Neural progenitor cell (in vitro differentiated cells): ENCODE data around the gene ZNF511. TPM values are rescaled to one million over a fixed set of nuclear protein-coding genes. Genes with fewer than 3 reads are reported as not detected.

ENCODE experiments used
- DNase-seq: peaks from one replicate; pipeline ENCODE4 v3.0.0-alpha.2; 2016; ENCODE audit warnings: low spot score
- H2AFZ ChIP-seq: fragments of 200-600 bp; sonication (generic); replicated peaks from 2 replicates; pipeline ENCODE4 v1.6.1; 2016; ENCODE audit warnings: antibody characterized with exemption
- H3F3A ChIP-seq: fragments of 200-600 bp; sonication (generic); 2 replicates; pipeline ENCODE4 v1.6.1; 2016; ENCODE audit warnings: antibody characterized with exemption, low read depth
- H3K27ac ChIP-seq: fragments of 200-600 bp; sonication (generic); 2 replicates; pipeline ENCODE4 v1.5.1; 2016; ENCODE audit warnings: mild to moderate bottlenecking
- H3K27me3 ChIP-seq: fragments of 200-600 bp; sonication (generic); 2 replicates; pipeline ENCODE4 v1.6.1; 2016; ENCODE audit warnings: mild to moderate bottlenecking, moderate library complexity
- H3K36me3 ChIP-seq: fragments of 200-600 bp; sonication (generic); 2 replicates; pipeline ENCODE4 v1.5.1; 2016
- H3K4me1 ChIP-seq: fragments of 200-600 bp; sonication (generic); 2 replicates; pipeline ENCODE4 v1.6.1; 2016; ENCODE audit warnings: mixed run types
- H3K4me2 ChIP-seq: fragments of 200-600 bp; sonication (generic); 2 replicates; pipeline ENCODE4 v1.6.1; 2016
- H3K4me3 ChIP-seq: fragments of 200-600 bp; sonication (generic); 2 replicates; pipeline ENCODE4 v1.5.1; 2016
- H3K79me2 ChIP-seq: fragments of 200-600 bp; sonication (generic); 2 replicates; pipeline ENCODE4 v1.6.1; 2016; ENCODE audit warnings: low read depth
- H3K9ac ChIP-seq: fragments of 200-600 bp; sonication (generic); 2 replicates; pipeline ENCODE4 v1.6.1; 2016
- H3K9me3 ChIP-seq: fragments of 200-600 bp; sonication (generic); 2 replicates; pipeline ENCODE4 v1.5.1; 2016; ENCODE audit warnings: low read depth
- H4K20me1 ChIP-seq: fragments of 200-600 bp; sonication (generic); 2 replicates; pipeline ENCODE4 v1.6.1; 2016; ENCODE audit warnings: low read depth
- H3K27ac Mint-ChIP-seq: 3 replicates; pipeline ENCODE4 v1.8.0; 2021; ENCODE audit warnings: mixed read lengths
- H3K27me3 Mint-ChIP-seq: 2 replicates; pipeline ENCODE4 v1.8.0; 2022; ENCODE audit warnings: low read depth, mild to moderate bottlenecking, inconsistent platforms, moderate library complexity, mixed read lengths; ENCODE audit not compliant: insufficient read depth
- H3K36me3 Mint-ChIP-seq: 3 replicates; pipeline ENCODE4 v1.8.0; 2021; ENCODE audit warnings: mixed read lengths
- H3K4me1 Mint-ChIP-seq: 3 replicates; pipeline ENCODE4 v1.8.0; 2021; ENCODE audit warnings: mixed read lengths
- H3K4me3 Mint-ChIP-seq: 3 replicates; pipeline ENCODE4 v1.8.0; 2021; ENCODE audit warnings: mild to moderate bottlenecking, moderate library complexity, mixed read lengths
- H3K9me3 Mint-ChIP-seq: 3 replicates; pipeline ENCODE4 v1.8.0; 2020; ENCODE audit warnings: mixed read lengths
- EZH2 ChIP-seq: fragments of 200-600 bp; sonication (generic); IDR thresholded peaks from 2 replicates; pipeline ENCODE4 v1.6.1; 2017; ENCODE audit warnings: antibody characterized with exemption, mild to moderate bottlenecking, moderate library complexity
- EZH2phosphoT487 ChIP-seq: fragments of 200-600 bp; sonication (generic); IDR thresholded peaks from 2 replicates; pipeline ENCODE4 v1.6.1; 2017; ENCODE audit warnings: antibody characterized with exemption
- total RNA-seq: library from RNA; depleted of rRNA; stranded (reverse); fragments of >200 nt; gene quantifications from 2 replicates; pipeline ENCODE4 v1.2.3, GENCODE V29; 2015; ENCODE audit warnings: low replicate concordance
- TF ChIP-seq, protein P1 (sequence below): fragments of 200-600 bp; sonication (generic); IDR thresholded peaks from 2 replicates; pipeline ENCODE4 v1.5.1; 2017; ENCODE audit warnings: antibody characterized with exemption, mild to moderate bottlenecking

ZNF511 gene
- total RNA-seq, 1 donor from 2014 or later: 44.4 TPM

- H3K27me3 ChIP-seq: peaks cover 22% of the 10 kb centered on the region
- no peaks in the 10 kb centered on the region for H3K36me3 ChIP-seq
- H3K4me1 Mint-ChIP-seq: peaks cover 2% of the 10 kb centered on the region
- no peak overlapping the region for H3K4me3 ChIP-seq
- peaks cover 15% of the 10 kb centered on the region for H3F3A ChIP-seq
- H3K4me2 ChIP-seq: peak overlapping the region; percentile 85
- H3K9me3 ChIP-seq: no peaks in the 10 kb centered on the region
- H3K79me2 ChIP-seq: no peaks in the 10 kb centered on the region
- no peak for DNase-seq
- no peaks in the 10 kb centered on the region for H3K9me3 Mint-ChIP-seq
- no peak overlapping the region for H3K27ac Mint-ChIP-seq
- H3K4me1 ChIP-seq: peaks cover 22% of the 10 kb centered on the region
- H3K36me3 Mint-ChIP-seq: no peaks in the 10 kb centered on the region
- peaks cover 7% of the 10 kb centered on the region for H3K27me3 Mint-ChIP-seq
- no peak overlapping the region for H2AFZ ChIP-seq
- no peak overlapping the region for H3K4me3 Mint-ChIP-seq
- no peak overlapping the region for H3K27ac ChIP-seq
- H4K20me1 ChIP-seq: peaks cover 8% of the 10 kb centered on the region
- H3K9ac ChIP-seq: no peak overlapping the region
- TF ChIP-seq, protein P1, sequence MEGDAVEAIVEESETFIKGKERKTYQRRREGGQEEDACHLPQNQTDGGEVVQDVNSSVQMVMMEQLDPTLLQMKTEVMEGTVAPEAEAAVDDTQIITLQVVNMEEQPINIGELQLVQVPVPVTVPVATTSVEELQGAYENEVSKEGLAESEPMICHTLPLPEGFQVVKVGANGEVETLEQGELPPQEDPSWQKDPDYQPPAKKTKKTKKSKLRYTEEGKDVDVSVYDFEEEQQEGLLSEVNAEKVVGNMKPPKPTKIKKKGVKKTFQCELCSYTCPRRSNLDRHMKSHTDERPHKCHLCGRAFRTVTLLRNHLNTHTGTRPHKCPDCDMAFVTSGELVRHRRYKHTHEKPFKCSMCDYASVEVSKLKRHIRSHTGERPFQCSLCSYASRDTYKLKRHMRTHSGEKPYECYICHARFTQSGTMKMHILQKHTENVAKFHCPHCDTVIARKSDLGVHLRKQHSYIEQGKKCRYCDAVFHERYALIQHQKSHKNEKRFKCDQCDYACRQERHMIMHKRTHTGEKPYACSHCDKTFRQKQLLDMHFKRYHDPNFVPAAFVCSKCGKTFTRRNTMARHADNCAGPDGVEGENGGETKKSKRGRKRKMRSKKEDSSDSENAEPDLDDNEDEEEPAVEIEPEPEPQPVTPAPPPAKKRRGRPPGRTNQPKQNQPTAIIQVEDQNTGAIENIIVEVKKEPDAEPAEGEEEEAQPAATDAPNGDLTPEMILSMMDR: peak; percentile 19
- no peak for TF ChIP-seq EZH2phosphoT487
Observed at GRCh38 chr10:133275684-133276092, 33.0 kb upstream of the ZNF511 start.

GRCh38 chr10:133276100-133276434 lies 32.6 kb upstream of the ZNF511 start:
- Mint-ChIP-seq H3K4me3 (no peak overlapping the region), H3K27ac (no peak overlapping the region), H3K27me3 (peaks cover 7% of the 10 kb centered on the region), H3K9me3 (no peaks in the 10 kb centered on the region), H3K4me1 (peaks cover 2% of the 10 kb centered on the region), H3K36me3 (no peaks in the 10 kb centered on the region)
- H3K27me3 ChIP-seq: peaks cover 22% of the 10 kb centered on the region
- H3K9ac ChIP-seq: no peak overlapping the region
- H3K9me3 ChIP-seq: no peaks in the 10 kb centered on the region
- no peak for TF ChIP-seq EZH2
- no peak for TF ChIP-seq EZH2phosphoT487
- TF ChIP-seq, protein P1: no peak
- peak overlapping the region; percentile 49 for H3K4me3 ChIP-seq
- peaks cover 15% of the 10 kb centered on the region for H3F3A ChIP-seq
- no peaks in the 10 kb centered on the region for H3K79me2 ChIP-seq
- H4K20me1 ChIP-seq: peaks cover 8% of the 10 kb centered on the region
- no peaks in the 10 kb centered on the region for H3K36me3 ChIP-seq
- H3K4me1 ChIP-seq: peaks cover 22% of the 10 kb centered on the region
- H2AFZ ChIP-seq: peak overlapping the region; percentile 73
- H3K27ac ChIP-seq: no peak overlapping the region
- H3K4me2 ChIP-seq: peak overlapping the region; percentile 85
- no peak for DNase-seq

GRCh38 chr10:133276435-133277201 lies 32.1 kb upstream of the ZNF511 start, which contains the start of gene ADAM8:
Gene ADAM8 (minus strand): TSS chr10:133276868. CDS start chr10:133276817, 51 bp downstream.
- Mint-ChIP-seq H3K27me3 (peaks cover 7% of the 10 kb centered on the region), H3K4me1 (peaks cover 2% of the 10 kb centered on the region), H3K4me3 (no peak within 1 kb of the TSS), H3K27ac (no peak within 1 kb of the TSS), H3K36me3 (no peaks in the 10 kb centered on the region), H3K9me3 (no peaks in the 10 kb centered on the region)
- Histone ChIP-seq H3K9ac (no peak within 1 kb of the TSS), H3K9me3 (no peaks in the 10 kb centered on the region), H3K4me2 (peak within 1 kb of the TSS; percentile 85), H3K27ac (no peak within 1 kb of the TSS), H3K79me2 (no peaks in the 10 kb centered on the region), H3K36me3 (no peaks in the 10 kb centered on the region), H4K20me1 (peaks cover 8% of the 10 kb centered on the region), H3F3A (peaks cover 15% of the 10 kb centered on the region), H3K27me3 (peaks cover 22% of the 10 kb centered on the region), H3K4me1 (peaks cover 22% of the 10 kb centered on the region), H3K4me3 (peak within 1 kb of the TSS; percentile 49), H2AFZ (peak within 1 kb of the TSS; percentile 73)
- TF ChIP-seq EZH2phosphoT487 (no peak), EZH2 (peak; percentile 68)
- TF ChIP-seq, protein P1: peak; percentile 18
- DNase-seq: peak; percentile 77
